ENCODE measurements around the gene DCAF16.

Gene DCAF16

GRCh38 chr4:17781300-17782287, 29.0 kb downstream of the DCAF16 start, which contains the start of gene FAM184B:
FAM184B (minus strand) TSS chr4:17781621; CDS start chr4:17781299, 322 bp downstream.
- peak; percentile 70 for DNase-seq

- peak; percentile 60 for DNase-seq
These were observed 29.9 kb downstream of the DCAF16 start for GRCh38 chr4:17780501-17781299.

- DNase-seq: no peak
These were observed 32.1 kb downstream of the DCAF16 start for GRCh38 chr4:17778431-17778830.

GRCh38 chr4:17773135-17773698, 37.3 kb downstream of the DCAF16 start:
- DNase-seq: peak; percentile 18

GRCh38 chr4:17771284-17771908, 39.2 kb downstream of the DCAF16 start:
- DNase-seq: peak; percentile 49

- DNase-seq: no peak
These were observed 39.7 kb downstream of the DCAF16 start for GRCh38 chr4:17770845-17771244.

- no peak for DNase-seq
These were observed 41.0 kb downstream of the DCAF16 start for GRCh38 chr4:17769406-17770174.

GRCh38 chr4:17766826-17767458, 43.6 kb downstream of the DCAF16 start:
- no peak for DNase-seq

GRCh38 chr4:17765514-17766286, 44.9 kb downstream of the DCAF16 start:
- no peak for DNase-seq

- peak; percentile 74 for DNase-seq
These were observed 46.6 kb downstream of the DCAF16 start for GRCh38 chr4:17763931-17764330.

GRCh38 chr4:17763416-17763815, 47.1 kb downstream of the DCAF16 start:
- DNase-seq: peak; percentile 22

- peak; percentile 51 for DNase-seq
These were observed 47.8 kb downstream of the DCAF16 start for GRCh38 chr4:17762726-17763125.

GRCh38 chr4:17761062-17761461, 49.5 kb downstream of the DCAF16 start:
- no peak for DNase-seq

GRCh38 chr4:17760626-17761025, 49.9 kb downstream of the DCAF16 start:
- no peak for DNase-seq

GRCh38 chr4:17758485-17758884, 52.1 kb downstream of the DCAF16 start:
- peak; percentile 90 for DNase-seq

GRCh38 chr4:17757621-17758020, 52.9 kb downstream of the DCAF16 start:
- DNase-seq: no peak

GRCh38 chr4:17753646-17754045, 56.9 kb downstream of the DCAF16 start:
- DNase-seq: peak; percentile 27

Data from NCI-H69 (cell line).